OCI-LY3 (cell line): ENCODE measurements around the gene CA10.

Source experiments
- CTCF ChIP-seq: fragments of 200-600, 300-600 bp; sonication (generic); IDR thresholded peaks from 2 replicates; pipeline ENCODE4 v1.5.1; 2014; ENCODE audit warnings: antibody characterized with exemption, low read length, low read depth
- EZH2phosphoT487 ChIP-seq: fragments of 200-600 bp; shearing (Covaris generic); IDR thresholded peaks from 2 replicates; pipeline ENCODE4 v1.6.1; 2018; ENCODE audit warnings: antibody characterized with exemption, mixed run types, low read depth

- TF ChIP-seq CTCF (no peak), EZH2phosphoT487 (no peak)
Measured at GRCh38 chr17:51995797-51996403, 162.6 kb downstream of the CA10 start.
